Activated T-cell treated with anti-CD3 and anti-CD28 coated beads, Interleukin-2, amount 50 U/mL, for 4 hours (primary cell): ENCODE results near the gene KRTAP4-7. TPM values are rescaled to one million over a fixed set of nuclear protein-coding genes. Genes with fewer than 3 reads are reported as not detected.
"Not testable (repeated sequence)": the region's sequence is repeated elsewhere in the genome, so short reads cannot be mapped to it uniquely, and the experiment has no call there.

Experiments
- ATAC-seq, 2 donors: fragments of 200-7000 bp; cut with Tn5 transposase; one replicate each; pipeline ENCODE4 v1.10.0; 2021
- DNase-seq: peaks from one replicate; pipeline ENCODE4 v3.0.0-alpha.2; 2020
- H3K27me3 Mint-ChIP-seq: one replicate; pipeline ENCODE4 v1.8.0; 2021; ENCODE audit warnings: low read depth, mixed read lengths
- H3K36me3 Mint-ChIP-seq: one replicate; pipeline ENCODE4 v1.8.0; 2022; ENCODE audit warnings: mixed read lengths; ENCODE audit not compliant: insufficient read depth
- H3K4me1 Mint-ChIP-seq: one replicate; pipeline ENCODE4 v1.8.0; 2021; ENCODE audit warnings: low read depth, mixed read lengths
- H3K4me3 Mint-ChIP-seq: one replicate; pipeline ENCODE4 v1.8.0; 2021; ENCODE audit warnings: mild to moderate bottlenecking, moderate library complexity, mixed read lengths
- H3K9me3 Mint-ChIP-seq: one replicate; pipeline ENCODE4 v1.8.0; 2021; ENCODE audit warnings: mixed read lengths
- total RNA-seq, 3 donors: library from RNA; stranded (reverse); gene quantifications; one replicate each; pipeline ENCODE4 v1.2.1, GENCODE V29; 2021

The KRTAP4-7 gene
- total RNA-seq, 3 donors from 2014 or later: not detected

GRCh38 chr17:41082626-41083025 lies 1.3 kb upstream of the KRTAP4-7 start:
- Mint-ChIP-seq H3K4me1 (no peaks in the 10 kb centered on the region), H3K27me3 (peaks cover 5% of the 10 kb centered on the region), H3K36me3 (no peaks in the 10 kb centered on the region), H3K4me3 (no peak overlapping the region), H3K9me3 (no peaks in the 10 kb centered on the region)
- ATAC-seq: no peak
- DNase-seq: no peak

DNA sequence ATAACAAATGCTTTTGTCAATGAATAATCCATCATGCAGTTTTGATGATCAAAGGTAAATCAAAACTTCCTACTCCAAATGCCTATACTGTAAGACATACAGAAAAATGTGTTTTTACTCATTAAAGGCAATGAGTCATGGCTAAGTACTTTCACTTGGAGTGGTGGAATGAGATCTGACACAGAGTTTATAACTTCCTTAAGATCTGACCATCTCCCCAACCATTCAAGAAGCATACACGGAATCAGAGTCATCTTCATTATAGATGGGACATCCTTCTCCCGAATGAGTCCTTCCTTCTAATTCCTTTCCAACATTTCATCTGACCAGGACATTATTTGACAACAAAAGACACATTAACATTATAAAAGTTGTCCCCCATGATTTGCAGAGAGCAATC lies 523 bp upstream of the KRTAP4-7 start:
- H3K9me3 Mint-ChIP-seq, H3K4me1 Mint-ChIP-seq, DNase-seq, H3K36me3 Mint-ChIP-seq, H3K27me3 Mint-ChIP-seq, ATAC-seq, H3K4me3 Mint-ChIP-seq: not testable (repeated sequence)

- H3K4me1 Mint-ChIP-seq, H3K36me3 Mint-ChIP-seq, H3K9me3 Mint-ChIP-seq, H3K4me3 Mint-ChIP-seq, H3K27me3 Mint-ChIP-seq, DNase-seq, ATAC-seq: not testable (repeated sequence)
Measured at GRCh38 chr17:41088760-41089352, 4.9 kb downstream of the KRTAP4-7 start.

DNA sequence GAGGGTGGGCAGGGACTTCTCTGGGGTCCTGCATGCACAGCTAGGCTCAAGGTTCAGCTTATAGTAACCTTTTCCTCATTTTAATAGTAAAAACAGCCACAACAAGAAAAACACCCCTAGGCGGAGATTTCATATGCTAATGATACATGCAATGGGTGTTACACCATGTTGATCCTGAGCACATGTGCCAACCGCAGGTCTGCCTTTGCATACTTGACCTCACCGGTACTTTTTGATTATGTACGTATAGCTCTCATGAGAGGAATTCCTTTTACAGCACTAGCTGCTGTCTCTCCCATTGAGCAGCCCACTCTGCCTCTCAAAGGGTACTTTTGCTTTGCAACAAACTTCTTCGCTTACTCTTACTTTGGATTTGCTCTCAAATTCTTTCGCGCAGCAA lies 12.1 kb downstream of the KRTAP4-7 start:
- no peaks in the 10 kb centered on the region for H3K36me3 Mint-ChIP-seq
- no peaks in the 10 kb centered on the region for H3K9me3 Mint-ChIP-seq

DNA sequence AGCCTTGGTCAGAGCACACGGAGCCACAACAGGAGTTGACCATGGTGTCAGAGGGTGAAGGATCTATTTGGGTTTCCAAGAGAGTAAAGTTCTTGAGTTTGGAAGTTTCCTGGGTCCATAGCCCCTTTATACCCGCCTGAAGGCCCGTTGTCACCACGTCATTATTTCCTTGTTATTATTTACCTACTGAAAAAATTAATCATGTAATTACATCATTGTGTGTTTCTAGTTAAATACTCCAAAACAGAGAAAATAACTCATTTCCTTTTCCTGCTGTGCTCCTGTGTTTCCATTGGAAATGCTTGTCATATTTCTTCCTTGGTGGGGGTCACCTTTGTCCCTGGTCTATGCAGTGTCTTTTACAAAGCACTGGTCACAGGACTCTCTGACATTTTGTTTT lies 14.1 kb downstream of the KRTAP4-7 start, which contains the start of gene KRTAP4-8:
TSS of gene KRTAP4-8 (minus strand) at position 101 of the 400 bp plus-strand sequence. CDS start at position 43, 58 bp downstream.
- ATAC-seq (no peak), DNase-seq (no peak)
- no peak within 1 kb of the TSS for H3K4me3 Mint-ChIP-seq
- H3K4me1 Mint-ChIP-seq: peaks cover 9% of the 10 kb centered on the region
- H3K9me3 Mint-ChIP-seq: no peaks in the 10 kb centered on the region
- no peaks in the 10 kb centered on the region for H3K36me3 Mint-ChIP-seq
- peaks cover 15% of the 10 kb centered on the region for H3K27me3 Mint-ChIP-seq

More for the DNA sequence above, 12.1 kb downstream of the KRTAP4-7 start:
- H3K27me3 Mint-ChIP-seq: peaks cover 15% of the 10 kb centered on the region
- DNase-seq: no peak
- peaks cover 9% of the 10 kb centered on the region for H3K4me1 Mint-ChIP-seq
- no peak for ATAC-seq
- no peak overlapping the region for H3K4me3 Mint-ChIP-seq

DNA sequence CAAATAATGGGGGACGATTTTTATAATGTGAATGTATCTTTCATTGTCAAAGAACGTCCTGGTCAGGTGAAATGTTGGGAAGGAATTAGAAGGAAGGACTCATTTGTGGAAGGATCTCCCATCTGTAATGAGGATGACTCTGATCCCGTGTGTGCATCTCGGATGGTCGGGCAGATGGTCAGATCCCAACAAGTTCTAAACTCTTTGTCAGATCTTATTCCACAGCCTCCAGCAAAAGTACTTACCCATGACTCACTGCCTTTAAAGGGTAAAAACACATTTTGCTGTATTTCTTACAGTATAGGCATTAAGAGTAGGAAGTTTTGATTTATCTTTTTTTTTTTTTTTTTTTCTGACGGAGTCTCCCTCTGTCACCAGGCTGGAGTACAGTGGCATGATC lies 14.5 kb downstream of the KRTAP4-7 start:
- H3K27me3 Mint-ChIP-seq: peaks cover 15% of the 10 kb centered on the region
- H3K4me1 Mint-ChIP-seq: peaks cover 9% of the 10 kb centered on the region
- no peak for ATAC-seq
- DNase-seq: no peak
- no peaks in the 10 kb centered on the region for H3K36me3 Mint-ChIP-seq
- H3K9me3 Mint-ChIP-seq: no peaks in the 10 kb centered on the region
- H3K4me3 Mint-ChIP-seq: no peak overlapping the region

DNA sequence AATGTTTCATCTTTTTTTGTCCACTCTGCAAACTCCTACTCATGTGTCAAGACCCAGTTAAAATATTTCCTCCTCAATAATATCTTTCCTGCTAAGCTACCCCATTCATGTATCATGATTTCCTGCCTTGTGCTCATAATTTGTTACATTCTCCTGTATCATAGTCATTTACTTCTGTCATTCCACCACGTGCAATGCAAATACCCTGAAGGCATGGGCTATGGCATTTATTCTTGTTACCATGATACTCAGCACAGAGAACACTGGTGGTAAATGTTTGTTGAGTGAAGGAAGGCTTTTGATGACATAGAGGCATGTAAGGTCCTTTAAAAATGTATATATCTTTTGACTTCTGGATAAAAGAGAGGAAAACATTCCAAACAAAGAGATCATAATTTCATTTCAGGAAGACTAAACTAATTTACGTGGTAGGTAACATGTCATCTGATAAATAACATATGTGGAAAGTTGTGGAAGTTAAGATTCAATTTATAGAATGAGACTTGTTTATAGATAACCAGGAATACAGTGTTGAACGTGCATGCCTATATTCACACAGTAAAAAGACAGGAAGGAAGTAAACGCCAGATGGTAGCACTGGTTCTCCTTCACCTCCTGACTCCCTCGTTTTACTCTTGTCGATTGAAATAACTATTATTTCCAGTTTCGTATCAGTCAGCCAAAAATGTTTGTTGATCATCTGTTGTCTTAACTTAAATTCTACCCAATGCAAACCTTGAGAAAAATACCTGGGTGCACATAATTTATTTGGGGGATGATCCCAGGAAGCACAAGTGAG lies 15.9 kb downstream of the KRTAP4-7 start:
- H3K36me3 Mint-ChIP-seq, ATAC-seq, H3K9me3 Mint-ChIP-seq: not testable (repeated sequence)

GRCh38 chr17:41101586-41102259 lies 17.8 kb downstream of the KRTAP4-7 start, which contains the start of gene KRTAP4-16:
TSS of gene KRTAP4-16 (minus strand) at chr17:41102209. CDS start at chr17:41102209, 0 bp downstream.
- DNase-seq (no peak), ATAC-seq (no peak)
- Mint-ChIP-seq H3K9me3 (no peaks in the 10 kb centered on the region), H3K4me1 (peaks cover 9% of the 10 kb centered on the region), H3K4me3 (no peak within 1 kb of the TSS), H3K36me3 (no peaks in the 10 kb centered on the region), H3K27me3 (peaks cover 19% of the 10 kb centered on the region)

More for the DNA sequence above, 15.9 kb downstream of the KRTAP4-7 start:
- not testable (repeated sequence) for H3K4me1 Mint-ChIP-seq, DNase-seq, H3K4me3 Mint-ChIP-seq
- peaks cover 15% of the 10 kb centered on the region for H3K27me3 Mint-ChIP-seq

- Mint-ChIP-seq H3K36me3 (no peaks in the 10 kb centered on the region), H3K9me3 (no peaks in the 10 kb centered on the region), H3K4me1 (peaks cover 14% of the 10 kb centered on the region), H3K27me3 (peaks cover 15% of the 10 kb centered on the region), H3K4me3 (no peak overlapping the region)
- no peak for DNase-seq
- no peak for ATAC-seq
Measured at GRCh38 chr17:41103896-41104295, 19.9 kb downstream of the KRTAP4-7 start.

- H3K27me3 Mint-ChIP-seq: peaks cover 15% of the 10 kb centered on the region
- H3K36me3 Mint-ChIP-seq, H3K4me3 Mint-ChIP-seq, ATAC-seq, H3K9me3 Mint-ChIP-seq, DNase-seq: not testable (repeated sequence)
- H3K4me1 Mint-ChIP-seq: peaks cover 16% of the 10 kb centered on the region
Measured at GRCh38 chr17:41104386-41105038, 20.6 kb downstream of the KRTAP4-7 start.

DNA sequence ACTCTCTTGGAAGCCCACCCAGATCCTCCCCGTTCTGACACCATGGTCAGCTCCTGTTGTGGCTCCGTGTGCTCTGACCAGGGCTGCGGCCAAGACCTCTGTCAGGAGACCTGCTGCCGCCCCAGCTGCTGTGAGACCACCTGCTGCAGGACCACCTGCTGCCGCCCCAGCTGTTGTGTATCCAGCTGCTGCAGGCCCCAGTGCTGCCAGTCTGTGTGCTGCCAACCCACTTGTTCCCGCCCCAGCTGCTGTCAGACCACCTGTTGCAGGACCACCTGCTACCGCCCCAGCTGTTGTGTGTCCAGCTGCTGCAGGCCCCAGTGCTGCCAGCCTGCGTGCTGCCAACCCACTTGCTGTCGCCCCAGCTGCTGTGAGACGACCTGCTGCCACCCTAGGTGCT lies 21.4 kb downstream of the KRTAP4-7 start, which contains the start of gene KRTAP4-9:
TSS of gene KRTAP4-9 (plus strand) at position 43 of the 400 bp plus-strand sequence. CDS start at position 43, 0 bp downstream.
- not testable (repeated sequence) for H3K36me3 Mint-ChIP-seq, ATAC-seq, H3K4me3 Mint-ChIP-seq, H3K9me3 Mint-ChIP-seq, DNase-seq, H3K4me1 Mint-ChIP-seq
- H3K27me3 Mint-ChIP-seq: peaks cover 12% of the 10 kb centered on the region

DNA sequence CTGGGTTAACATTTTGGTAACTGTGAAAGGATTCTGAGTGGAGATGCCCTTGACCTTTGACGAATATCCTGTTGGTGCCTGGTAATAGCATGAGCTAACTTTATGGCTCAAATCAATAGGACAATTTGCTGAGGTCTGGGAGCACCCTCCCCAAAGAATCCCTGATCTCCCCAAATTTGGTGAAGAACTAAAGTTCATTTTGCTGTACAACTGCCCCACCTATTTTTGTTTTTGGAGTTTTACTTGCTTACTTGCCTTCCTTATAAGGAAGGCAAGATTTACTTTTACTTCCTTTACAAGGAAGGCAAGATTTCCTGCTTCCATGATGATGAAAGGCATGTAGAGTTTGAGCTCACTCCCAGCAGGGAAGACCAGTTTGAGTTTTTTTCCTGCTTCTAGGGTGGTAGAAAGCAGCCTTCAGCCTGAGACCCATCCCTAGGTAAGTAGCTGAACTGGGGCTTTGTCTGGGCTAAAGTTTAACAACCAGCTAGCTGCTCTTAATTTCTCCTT lies 24.0 kb downstream of the KRTAP4-7 start:
- Mint-ChIP-seq H3K4me3 (no peak overlapping the region), H3K9me3 (peaks cover 5% of the 10 kb centered on the region), H3K27me3 (peaks cover 12% of the 10 kb centered on the region), H3K36me3 (no peaks in the 10 kb centered on the region), H3K4me1 (peaks cover 7% of the 10 kb centered on the region)
- DNase-seq (no peak), ATAC-seq (no peak)

- not testable (repeated sequence) for DNase-seq, H3K4me1 Mint-ChIP-seq, H3K9me3 Mint-ChIP-seq, H3K4me3 Mint-ChIP-seq, H3K36me3 Mint-ChIP-seq, ATAC-seq
- H3K27me3 Mint-ChIP-seq: peaks cover 12% of the 10 kb centered on the region
Measured at GRCh38 chr17:41108728-41109386, 24.9 kb downstream of the KRTAP4-7 start.
